ENCODE results near the gene SPX.
A peak's percentile ranks its signal among the peaks of the same experiment; 100 is the strongest.

The SPX gene

DNA sequence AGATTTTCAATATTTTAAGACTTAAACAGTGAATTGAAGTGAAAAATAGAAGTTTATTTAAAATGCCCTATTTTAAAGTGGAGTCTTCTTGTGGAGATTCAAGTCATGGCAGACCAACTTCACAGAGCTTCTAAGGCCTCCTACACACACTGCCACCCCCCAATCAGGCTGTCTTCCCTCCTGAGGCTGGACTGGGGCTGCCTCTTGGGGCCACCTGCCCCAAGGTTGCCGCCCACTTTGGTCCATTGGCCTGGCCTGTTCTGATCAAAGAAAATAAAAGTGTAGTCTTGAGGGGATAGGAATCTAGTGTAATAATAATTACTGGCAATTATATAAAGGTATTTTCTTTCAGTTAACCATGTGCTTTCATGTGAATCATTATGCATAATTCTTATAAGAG, 23.2 kb upstream of the SPX start:
- Histone ChIP-seq H3K9ac (ENCODE audit: low read length) (peak overlapping the region; percentile 98; the same call in 1 of the 2 replicates), H4K20me1 (ENCODE audit: insufficient read depth, low read length) (no peaks in the 10 kb centered on the region), H2AFZ (ENCODE audit: low read length) (no peak overlapping the region), H3K4me1 (ENCODE audit: low read length) (peaks cover 30% of the 10 kb centered on the region), H3F3A (ENCODE audit: insufficient read depth, low read length) (peaks cover 7% of the 10 kb centered on the region; the same call in 1 of the 2 replicates), H3K27ac (ENCODE audit: low read length) (no peak overlapping the region), H3K79me2 (ENCODE audit: low read length) (peaks cover 91% of the 10 kb centered on the region), H3K27me3 (replicated peaks; ENCODE audit: insufficient read depth, low read length) (no peaks in the 10 kb centered on the region), H3K36me3 (replicated peaks; ENCODE audit: insufficient read depth, low read length) (no peaks in the 10 kb centered on the region; the same call in 1 of the 2 replicates), H3K4me2 (ENCODE audit: low read depth, low read length) (peak overlapping the region; percentile 96), H3K9me3 (replicated peaks; ENCODE audit: insufficient read depth, low read length) (no peaks in the 10 kb centered on the region), H3K4me3 (ENCODE audit: low read length) (peak overlapping the region; percentile 97), H3K9me2 (replicated peaks; ENCODE audit: insufficient read depth, low read length) (no peaks in the 10 kb centered on the region)
- DNase-seq, result no peak
- no peak for TF ChIP-seq EZH2phosphoT487 (IDR thresholded peaks at IDR 0.05; ENCODE audit: low read length)
- no peak for TF ChIP-seq EZH2 (optimal IDR thresholded peaks at IDR 0.05; ENCODE audit: low read depth, low read length)
- TF ChIP-seq, protein P1, sequence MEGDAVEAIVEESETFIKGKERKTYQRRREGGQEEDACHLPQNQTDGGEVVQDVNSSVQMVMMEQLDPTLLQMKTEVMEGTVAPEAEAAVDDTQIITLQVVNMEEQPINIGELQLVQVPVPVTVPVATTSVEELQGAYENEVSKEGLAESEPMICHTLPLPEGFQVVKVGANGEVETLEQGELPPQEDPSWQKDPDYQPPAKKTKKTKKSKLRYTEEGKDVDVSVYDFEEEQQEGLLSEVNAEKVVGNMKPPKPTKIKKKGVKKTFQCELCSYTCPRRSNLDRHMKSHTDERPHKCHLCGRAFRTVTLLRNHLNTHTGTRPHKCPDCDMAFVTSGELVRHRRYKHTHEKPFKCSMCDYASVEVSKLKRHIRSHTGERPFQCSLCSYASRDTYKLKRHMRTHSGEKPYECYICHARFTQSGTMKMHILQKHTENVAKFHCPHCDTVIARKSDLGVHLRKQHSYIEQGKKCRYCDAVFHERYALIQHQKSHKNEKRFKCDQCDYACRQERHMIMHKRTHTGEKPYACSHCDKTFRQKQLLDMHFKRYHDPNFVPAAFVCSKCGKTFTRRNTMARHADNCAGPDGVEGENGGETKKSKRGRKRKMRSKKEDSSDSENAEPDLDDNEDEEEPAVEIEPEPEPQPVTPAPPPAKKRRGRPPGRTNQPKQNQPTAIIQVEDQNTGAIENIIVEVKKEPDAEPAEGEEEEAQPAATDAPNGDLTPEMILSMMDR (IDR thresholded peaks at IDR 0.05; ENCODE audit: low read length), result no peak

DNA sequence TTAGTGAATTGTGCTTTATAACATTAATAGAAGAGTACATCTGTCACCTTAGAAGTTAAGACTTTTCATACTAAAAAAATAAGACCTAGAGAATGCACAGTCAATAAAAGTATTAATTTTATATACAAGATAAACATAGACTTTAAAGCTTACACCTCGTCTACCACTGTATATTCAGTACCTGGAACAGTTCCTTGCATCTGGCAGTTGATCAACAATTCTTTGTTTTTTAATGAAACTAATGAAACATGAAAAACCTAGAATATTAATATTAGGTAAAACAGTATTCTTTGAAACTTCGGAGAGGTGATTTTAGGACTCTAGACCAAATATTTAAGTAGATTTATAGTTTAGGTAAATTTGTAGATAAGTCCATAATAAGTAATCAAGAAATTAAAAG, 20.2 kb upstream of the SPX start:
- Histone ChIP-seq H3K9me2 (replicated peaks; ENCODE audit: insufficient read depth, low read length) (no peaks in the 10 kb centered on the region), H3K4me3 (ENCODE audit: low read length) (no peak overlapping the region), H3K27ac (ENCODE audit: low read length) (no peak overlapping the region), H3K9me3 (replicated peaks; ENCODE audit: insufficient read depth, low read length) (no peaks in the 10 kb centered on the region), H3K9ac (ENCODE audit: low read length) (no peak overlapping the region), H2AFZ (ENCODE audit: low read length) (no peak overlapping the region), H3K4me2 (ENCODE audit: low read depth, low read length) (no peak overlapping the region), H3F3A (ENCODE audit: insufficient read depth, low read length) (peaks cover 14% of the 10 kb centered on the region; the same call in 1 of the 2 replicates), H4K20me1 (ENCODE audit: insufficient read depth, low read length) (no peaks in the 10 kb centered on the region), H3K4me1 (ENCODE audit: low read length) (peaks cover 34% of the 10 kb centered on the region), H3K27me3 (replicated peaks; ENCODE audit: insufficient read depth, low read length) (no peaks in the 10 kb centered on the region), H3K79me2 (ENCODE audit: low read length) (peaks cover 84% of the 10 kb centered on the region), H3K36me3 (replicated peaks; ENCODE audit: insufficient read depth, low read length) (peaks cover 3% of the 10 kb centered on the region; the same call in 1 of the 2 replicates)
- no peak for DNase-seq
- TF ChIP-seq, protein P1 (IDR thresholded peaks at IDR 0.05; ENCODE audit: low read length), result no peak
- TF ChIP-seq EZH2 (optimal IDR thresholded peaks at IDR 0.05; ENCODE audit: low read depth, low read length) (no peak), EZH2phosphoT487 (IDR thresholded peaks at IDR 0.05; ENCODE audit: low read length) (no peak)

DNA sequence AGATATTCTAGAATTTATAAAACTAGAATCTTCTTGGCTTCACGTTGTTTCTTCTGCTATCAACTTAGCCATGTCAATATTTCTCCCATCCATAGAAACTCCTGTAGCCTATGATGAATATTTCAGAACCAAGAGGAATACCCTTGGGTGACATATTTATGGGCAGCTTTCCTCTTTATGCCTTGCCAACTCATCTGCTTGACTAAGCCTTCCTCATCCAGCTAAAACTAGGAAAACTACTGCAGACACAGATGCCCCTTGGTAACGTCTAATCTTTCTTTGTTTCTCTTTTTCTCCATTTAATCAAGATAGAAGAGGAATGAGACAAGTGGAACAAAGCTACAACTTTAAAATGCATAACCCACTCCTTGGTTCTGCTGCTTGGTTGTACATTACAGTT, 18.2 kb upstream of the SPX start:
- peaks cover 30% of the 10 kb centered on the region for H3K4me1 ChIP-seq (ENCODE audit: low read length)
- peaks cover 9% of the 10 kb centered on the region; the same call in 1 of the 2 replicates for H3F3A ChIP-seq (ENCODE audit: insufficient read depth, low read length)
- H3K9me2 ChIP-seq (replicated peaks; ENCODE audit: insufficient read depth, low read length), result no peaks in the 10 kb centered on the region
- H3K79me2 ChIP-seq (ENCODE audit: low read length), result peaks cover 78% of the 10 kb centered on the region
- no peak overlapping the region for H2AFZ ChIP-seq (ENCODE audit: low read length)
- H3K9ac ChIP-seq (ENCODE audit: low read length), result no peak overlapping the region
- H3K9me3 ChIP-seq (replicated peaks; ENCODE audit: insufficient read depth, low read length), result no peaks in the 10 kb centered on the region
- H4K20me1 ChIP-seq (ENCODE audit: insufficient read depth, low read length), result no peaks in the 10 kb centered on the region
- TF ChIP-seq EZH2phosphoT487 (IDR thresholded peaks at IDR 0.05; ENCODE audit: low read length) (no peak), EZH2 (optimal IDR thresholded peaks at IDR 0.05; ENCODE audit: low read depth, low read length) (no peak)
- TF ChIP-seq, protein P1 (IDR thresholded peaks at IDR 0.05; ENCODE audit: low read length), result no peak
- H3K27ac ChIP-seq (ENCODE audit: low read length), result no peak overlapping the region
- DNase-seq, result no peak
- peaks cover 6% of the 10 kb centered on the region; the same call in 1 of the 2 replicates for H3K36me3 ChIP-seq (replicated peaks; ENCODE audit: insufficient read depth, low read length)
- H3K4me2 ChIP-seq (ENCODE audit: low read depth, low read length), result no peak overlapping the region
- H3K27me3 ChIP-seq (replicated peaks; ENCODE audit: insufficient read depth, low read length), result no peaks in the 10 kb centered on the region
- no peak overlapping the region for H3K4me3 ChIP-seq (ENCODE audit: low read length)
